ENCODE data around the gene MED27. TPM values are rescaled to one million over a fixed set of nuclear protein-coding genes. Genes with fewer than 3 reads are reported as not detected.

Gene MED27
- total RNA-seq, 1 donor: 25.7 TPM

DNA sequence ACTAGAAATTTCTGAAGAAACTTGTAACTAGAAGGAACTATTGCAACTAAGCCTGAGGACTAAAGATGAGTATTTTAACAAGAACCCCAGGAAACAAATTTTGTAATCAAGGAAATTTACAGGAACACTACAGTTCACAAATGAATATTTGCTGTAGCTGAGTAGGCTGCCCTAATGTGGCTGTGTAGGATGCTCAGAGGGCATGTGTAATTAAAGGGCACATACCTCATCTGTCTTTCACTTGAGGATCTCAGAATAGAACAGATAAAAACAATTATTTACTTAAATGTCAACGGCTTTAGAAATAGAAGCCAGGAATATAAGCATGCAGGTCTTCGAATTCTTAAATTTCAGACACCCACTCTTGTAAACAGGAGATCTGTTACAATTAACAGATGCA is 119.8 kb downstream of the MED27 start:
- Histone ChIP-seq H3K79me2 (ENCODE audit: insufficient read depth, low read length) (no peaks in the 10 kb centered on the region), H3K27me3 (ENCODE audit: insufficient read depth, low read length) (no peaks in the 10 kb centered on the region), H2AFZ (ENCODE audit: low read length) (no peak overlapping the region), H3K27ac (ENCODE audit: low read depth, low read length) (no peak overlapping the region), H3K36me3 (ENCODE audit: insufficient read depth, low read length) (no peaks in the 10 kb centered on the region), H3K4me1 (ENCODE audit: insufficient read depth, low read length) (no peaks in the 10 kb centered on the region), H3K4me2 (ENCODE audit: insufficient read depth, low read length) (no peak overlapping the region), H4K20me1 (ENCODE audit: insufficient read depth, low read length) (peaks cover 19% of the 10 kb centered on the region), H3K4me3 (ENCODE audit: insufficient read depth, low read length) (no peak overlapping the region), H3K9me3 (ENCODE audit: low read depth, low read length) (no peaks in the 10 kb centered on the region)
- no peak for DNase-seq (ENCODE audit: insufficient read length, low spot score, missing footprints)
- TF ChIP-seq, protein P1, sequence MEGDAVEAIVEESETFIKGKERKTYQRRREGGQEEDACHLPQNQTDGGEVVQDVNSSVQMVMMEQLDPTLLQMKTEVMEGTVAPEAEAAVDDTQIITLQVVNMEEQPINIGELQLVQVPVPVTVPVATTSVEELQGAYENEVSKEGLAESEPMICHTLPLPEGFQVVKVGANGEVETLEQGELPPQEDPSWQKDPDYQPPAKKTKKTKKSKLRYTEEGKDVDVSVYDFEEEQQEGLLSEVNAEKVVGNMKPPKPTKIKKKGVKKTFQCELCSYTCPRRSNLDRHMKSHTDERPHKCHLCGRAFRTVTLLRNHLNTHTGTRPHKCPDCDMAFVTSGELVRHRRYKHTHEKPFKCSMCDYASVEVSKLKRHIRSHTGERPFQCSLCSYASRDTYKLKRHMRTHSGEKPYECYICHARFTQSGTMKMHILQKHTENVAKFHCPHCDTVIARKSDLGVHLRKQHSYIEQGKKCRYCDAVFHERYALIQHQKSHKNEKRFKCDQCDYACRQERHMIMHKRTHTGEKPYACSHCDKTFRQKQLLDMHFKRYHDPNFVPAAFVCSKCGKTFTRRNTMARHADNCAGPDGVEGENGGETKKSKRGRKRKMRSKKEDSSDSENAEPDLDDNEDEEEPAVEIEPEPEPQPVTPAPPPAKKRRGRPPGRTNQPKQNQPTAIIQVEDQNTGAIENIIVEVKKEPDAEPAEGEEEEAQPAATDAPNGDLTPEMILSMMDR (IDR thresholded peaks at IDR 0.05; ENCODE audit: extremely low read depth, low read depth, low read length): no peak

DNA sequence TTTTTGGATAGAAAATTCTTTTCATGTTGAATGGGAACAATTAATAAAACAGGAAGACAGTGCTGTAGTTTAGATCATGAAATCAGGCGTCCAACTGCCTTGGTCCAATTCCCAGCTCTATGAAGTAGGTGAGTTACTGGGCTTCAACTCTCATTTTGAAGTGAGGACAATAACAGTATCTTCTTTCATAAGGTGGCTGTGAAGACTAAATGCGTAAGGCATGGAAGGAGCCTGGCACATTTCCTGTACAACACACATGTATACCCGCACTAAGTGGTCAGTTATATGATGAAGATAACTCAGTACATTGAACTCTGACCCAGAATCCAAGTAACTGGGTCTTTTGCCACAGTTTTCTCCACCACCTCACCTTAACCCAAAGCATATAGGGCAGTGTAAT is 120.6 kb downstream of the MED27 start:
- no peak overlapping the region for H2AFZ ChIP-seq (ENCODE audit: low read length)
- H3K79me2 ChIP-seq (ENCODE audit: insufficient read depth, low read length): no peaks in the 10 kb centered on the region
- H3K4me1 ChIP-seq (ENCODE audit: insufficient read depth, low read length): no peaks in the 10 kb centered on the region
- peaks cover 24% of the 10 kb centered on the region for H4K20me1 ChIP-seq (ENCODE audit: insufficient read depth, low read length)
- H3K9me3 ChIP-seq (ENCODE audit: low read depth, low read length): no peaks in the 10 kb centered on the region
- H3K4me2 ChIP-seq (ENCODE audit: insufficient read depth, low read length): no peak overlapping the region
- H3K27ac ChIP-seq (ENCODE audit: low read depth, low read length): no peak overlapping the region
- H3K36me3 ChIP-seq (ENCODE audit: insufficient read depth, low read length): no peaks in the 10 kb centered on the region
- no peaks in the 10 kb centered on the region for H3K27me3 ChIP-seq (ENCODE audit: insufficient read depth, low read length)
- TF ChIP-seq, protein P1 (IDR thresholded peaks at IDR 0.05; ENCODE audit: extremely low read depth, low read depth, low read length): no peak
- no peak overlapping the region for H3K4me3 ChIP-seq (ENCODE audit: insufficient read depth, low read length)
- DNase-seq (ENCODE audit: insufficient read length, low spot score, missing footprints): no peak

DNA sequence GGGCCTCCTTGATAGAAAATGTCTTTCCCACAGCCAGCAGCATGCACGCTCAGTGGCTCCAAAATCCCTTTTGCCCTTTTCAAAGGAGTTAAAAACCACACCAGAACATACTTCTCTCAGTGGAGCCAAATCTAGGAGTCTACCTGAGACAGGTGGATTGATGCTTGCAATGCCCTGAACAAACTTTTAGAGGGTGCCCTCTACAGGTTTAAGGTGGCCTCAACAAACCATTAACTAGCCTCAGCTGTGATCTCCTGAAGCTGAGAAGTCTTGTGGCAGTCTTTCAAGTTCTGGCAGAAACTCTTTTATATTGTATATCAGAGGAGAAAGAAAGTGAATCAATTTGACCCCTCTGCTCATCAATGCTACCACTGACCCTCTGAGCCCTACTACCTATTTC is 125.4 kb downstream of the MED27 start:
- H3K36me3 ChIP-seq (ENCODE audit: insufficient read depth, low read length): no peaks in the 10 kb centered on the region
- peaks cover 10% of the 10 kb centered on the region for H3K4me1 ChIP-seq (ENCODE audit: insufficient read depth, low read length)
- no peaks in the 10 kb centered on the region for H3K9me3 ChIP-seq (ENCODE audit: low read depth, low read length)
- no peaks in the 10 kb centered on the region for H3K27me3 ChIP-seq (ENCODE audit: insufficient read depth, low read length)
- H3K27ac ChIP-seq (ENCODE audit: low read depth, low read length): no peak overlapping the region
- DNase-seq (ENCODE audit: insufficient read length, low spot score, missing footprints): no peak
- no peak overlapping the region for H3K4me3 ChIP-seq (ENCODE audit: insufficient read depth, low read length)
- peaks cover 26% of the 10 kb centered on the region for H4K20me1 ChIP-seq (ENCODE audit: insufficient read depth, low read length)
- TF ChIP-seq, protein P1 (IDR thresholded peaks at IDR 0.05; ENCODE audit: extremely low read depth, low read depth, low read length): peak; percentile 29
- H3K4me2 ChIP-seq (ENCODE audit: insufficient read depth, low read length): no peak overlapping the region
- H3K79me2 ChIP-seq (ENCODE audit: insufficient read depth, low read length): peaks cover 5% of the 10 kb centered on the region
- H2AFZ ChIP-seq (ENCODE audit: low read length): no peak overlapping the region

DNA sequence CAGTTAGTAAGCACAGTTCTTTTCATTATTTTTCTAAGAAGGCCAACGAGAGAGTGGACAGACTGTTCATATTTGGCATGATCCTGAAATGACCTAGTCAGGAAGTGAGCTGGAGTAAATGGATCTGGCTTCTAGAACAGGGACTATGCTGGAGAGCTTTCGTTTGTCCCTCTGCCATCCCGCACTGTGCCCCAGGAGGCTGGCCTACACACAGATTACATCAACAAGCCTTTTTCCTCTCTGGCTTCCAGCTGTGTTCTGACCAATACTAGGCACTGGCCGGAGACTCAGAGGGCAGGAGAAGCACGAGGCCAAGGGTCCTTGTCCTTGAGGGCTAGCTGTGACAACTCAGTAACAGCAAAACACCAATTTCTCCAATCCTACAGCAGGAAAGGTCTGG is 127.8 kb downstream of the MED27 start:
- Histone ChIP-seq H3K4me3 (ENCODE audit: insufficient read depth, low read length) (no peak overlapping the region), H3K27me3 (ENCODE audit: insufficient read depth, low read length) (no peaks in the 10 kb centered on the region), H2AFZ (ENCODE audit: low read length) (no peak overlapping the region), H3K27ac (ENCODE audit: low read depth, low read length) (no peak overlapping the region), H3K9me3 (ENCODE audit: low read depth, low read length) (no peaks in the 10 kb centered on the region), H3K79me2 (ENCODE audit: insufficient read depth, low read length) (peaks cover 15% of the 10 kb centered on the region), H3K4me2 (ENCODE audit: insufficient read depth, low read length) (peak overlapping the region; percentile 19), H3K36me3 (ENCODE audit: insufficient read depth, low read length) (no peaks in the 10 kb centered on the region), H4K20me1 (ENCODE audit: insufficient read depth, low read length) (peaks cover 26% of the 10 kb centered on the region), H3K4me1 (ENCODE audit: insufficient read depth, low read length) (peaks cover 10% of the 10 kb centered on the region)
- peak; percentile 74 for DNase-seq (ENCODE audit: insufficient read length, low spot score, missing footprints)
- TF ChIP-seq, protein P1 (IDR thresholded peaks at IDR 0.05; ENCODE audit: extremely low read depth, low read depth, low read length): no peak
